HG03045 (cell line): ENCODE results near the gene GSTA4.

ENCODE experiments used
- ATAC-seq: cut with Tn5 transposase; IDR thresholded peaks from one replicate; pipeline ENCODE4 v1.9.1; 2021; ENCODE audit warnings: mild to moderate bottlenecking, moderate library complexity; ENCODE audit not compliant: unreplicated experiment

GSTA4 gene, protein sequence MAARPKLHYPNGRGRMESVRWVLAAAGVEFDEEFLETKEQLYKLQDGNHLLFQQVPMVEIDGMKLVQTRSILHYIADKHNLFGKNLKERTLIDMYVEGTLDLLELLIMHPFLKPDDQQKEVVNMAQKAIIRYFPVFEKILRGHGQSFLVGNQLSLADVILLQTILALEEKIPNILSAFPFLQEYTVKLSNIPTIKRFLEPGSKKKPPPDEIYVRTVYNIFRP

GRCh38 chr6:52995089-52995912 is at the start of gene GSTA4:
GSTA4 (minus strand) TSS chr6:52995284; CDS start chr6:52994243, 1,041 bp downstream.
- peak; percentile 99 for ATAC-seq

DNA sequence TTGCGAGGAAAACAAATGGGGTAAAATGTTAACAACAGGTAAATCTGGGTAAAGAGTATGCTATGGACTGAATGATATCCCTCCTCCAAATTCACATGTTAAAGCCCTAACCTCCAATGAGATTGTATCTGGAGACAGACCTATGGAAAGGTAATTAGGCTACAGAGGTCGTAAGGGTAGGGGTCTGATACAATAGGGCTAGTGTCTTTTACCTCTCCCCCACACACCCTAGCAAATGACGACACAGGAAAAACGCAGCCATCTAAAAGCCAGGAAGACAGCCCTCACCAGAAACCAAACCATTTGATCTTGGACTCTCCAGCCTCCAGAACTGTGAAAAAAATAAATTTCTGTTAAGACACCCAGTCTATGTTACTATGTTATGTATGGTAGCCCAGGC is 49.5 kb upstream of the GSTA4 start:
- ATAC-seq = no peak

GRCh38 chr6:53044071-53044470 is 49.0 kb upstream of the GSTA4 start:
- no peak for ATAC-seq

GRCh38 chr6:53043581-53043980 is 48.5 kb upstream of the GSTA4 start:
- ATAC-seq = no peak

- no peak for ATAC-seq
Measured at GRCh38 chr6:53042112-53042511, 47.0 kb upstream of the GSTA4 start.

- ATAC-seq = no peak
Measured at GRCh38 chr6:53041356-53041755, 46.3 kb upstream of the GSTA4 start.

GRCh38 chr6:53038596-53038995 is 43.5 kb upstream of the GSTA4 start:
- ATAC-seq = no peak

- ATAC-seq = no peak
Measured at GRCh38 chr6:53038141-53038540, 43.1 kb upstream of the GSTA4 start.

DNA sequence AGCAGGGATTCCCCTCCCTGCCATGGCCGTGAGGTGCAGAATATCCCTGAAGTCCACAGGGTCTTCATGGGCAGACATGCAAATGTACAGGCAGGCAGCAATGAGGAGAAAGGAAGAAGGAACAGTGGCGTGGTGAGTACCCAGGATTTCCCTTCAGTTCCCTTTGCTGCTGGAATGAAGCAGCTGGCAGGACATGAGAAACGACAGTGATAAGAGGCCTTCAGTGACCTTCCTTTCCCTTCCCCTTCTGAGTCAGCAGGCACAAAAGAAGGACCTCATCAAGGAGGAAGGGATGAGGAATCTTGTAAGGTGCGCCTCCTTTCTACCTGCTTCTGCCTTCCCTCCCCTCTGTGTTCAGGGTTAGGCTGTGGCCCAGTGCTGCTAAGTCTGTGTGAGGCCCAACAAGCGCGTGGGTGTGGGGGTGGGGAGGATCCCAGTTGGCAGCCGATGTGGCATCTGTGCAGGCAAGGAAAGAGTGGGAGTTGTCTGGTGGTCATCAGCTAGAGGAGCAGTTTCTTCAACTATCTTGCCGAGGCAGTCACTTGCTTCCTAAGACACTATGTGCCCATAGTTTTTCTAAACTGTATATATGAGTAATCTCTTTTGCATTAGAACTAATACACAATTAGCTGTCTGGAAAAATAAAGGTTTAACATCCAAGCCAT is 40.6 kb upstream of the GSTA4 start:
- no peak for ATAC-seq

DNA sequence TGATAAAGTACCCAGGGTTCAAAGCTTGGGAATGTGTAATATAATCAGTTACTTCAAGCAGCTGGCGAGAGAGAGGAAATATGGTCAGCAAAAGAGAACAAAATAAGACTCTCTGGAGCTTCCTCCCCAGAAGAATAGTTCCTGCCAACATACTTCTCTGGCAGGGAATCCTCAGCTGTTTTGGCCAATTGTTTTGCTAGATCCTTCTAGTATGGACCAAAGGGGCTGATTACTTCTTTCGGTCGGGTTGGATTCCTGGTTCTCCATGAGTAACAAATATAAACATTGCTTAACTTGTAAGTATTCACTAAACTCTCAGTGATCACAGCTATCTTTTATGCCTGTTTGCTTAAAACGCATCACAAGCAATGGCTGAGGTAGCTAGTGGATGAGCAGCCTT is 38.7 kb upstream of the GSTA4 start:
- ATAC-seq = no peak

- no peak for ATAC-seq
Measured at GRCh38 chr6:53032849-53033248, 37.8 kb upstream of the GSTA4 start.

GRCh38 chr6:53031281-53031680 is 36.2 kb upstream of the GSTA4 start:
- no peak for ATAC-seq

DNA sequence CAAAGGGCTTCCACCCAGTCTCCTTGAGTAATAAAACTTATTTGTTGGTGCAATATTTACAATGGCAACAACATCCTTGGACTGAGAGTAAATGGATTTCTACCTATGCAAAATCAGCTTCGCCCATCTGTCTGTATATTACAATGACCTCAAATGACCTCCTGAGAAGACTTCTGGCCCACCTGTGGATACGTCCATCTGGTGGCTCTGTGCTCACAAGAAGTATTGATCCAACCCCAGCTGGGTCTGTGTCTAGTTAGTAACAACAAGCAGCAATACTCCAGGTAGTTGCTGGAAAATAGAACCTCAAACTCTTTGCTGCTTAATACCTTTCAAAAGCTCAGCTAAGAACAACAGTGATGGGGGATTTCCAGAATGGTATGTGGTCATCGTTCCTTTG is 34.7 kb upstream of the GSTA4 start:
- ATAC-seq = no peak

GRCh38 chr6:53029257-53029656 is 34.2 kb upstream of the GSTA4 start:
- no peak for ATAC-seq

DNA sequence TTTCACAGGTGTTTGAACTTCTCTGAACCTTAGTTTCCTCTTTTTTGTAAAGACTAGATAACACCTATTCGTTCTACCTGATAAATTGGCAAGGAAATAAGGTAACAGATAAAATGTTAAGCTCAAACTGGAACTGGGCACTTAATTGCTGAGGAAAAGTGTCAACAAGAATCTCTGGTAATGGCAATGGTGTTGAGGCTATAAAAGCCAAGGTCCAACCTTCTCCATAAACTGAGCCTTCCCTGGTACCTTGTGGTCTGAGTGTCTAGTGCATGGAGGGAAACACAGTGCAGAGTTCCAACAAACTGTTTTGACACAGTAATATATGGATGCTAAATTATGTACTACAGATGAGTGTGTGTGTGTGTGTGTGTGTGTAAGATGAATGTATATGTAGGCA is 33.4 kb upstream of the GSTA4 start:
- ATAC-seq = no peak

DNA sequence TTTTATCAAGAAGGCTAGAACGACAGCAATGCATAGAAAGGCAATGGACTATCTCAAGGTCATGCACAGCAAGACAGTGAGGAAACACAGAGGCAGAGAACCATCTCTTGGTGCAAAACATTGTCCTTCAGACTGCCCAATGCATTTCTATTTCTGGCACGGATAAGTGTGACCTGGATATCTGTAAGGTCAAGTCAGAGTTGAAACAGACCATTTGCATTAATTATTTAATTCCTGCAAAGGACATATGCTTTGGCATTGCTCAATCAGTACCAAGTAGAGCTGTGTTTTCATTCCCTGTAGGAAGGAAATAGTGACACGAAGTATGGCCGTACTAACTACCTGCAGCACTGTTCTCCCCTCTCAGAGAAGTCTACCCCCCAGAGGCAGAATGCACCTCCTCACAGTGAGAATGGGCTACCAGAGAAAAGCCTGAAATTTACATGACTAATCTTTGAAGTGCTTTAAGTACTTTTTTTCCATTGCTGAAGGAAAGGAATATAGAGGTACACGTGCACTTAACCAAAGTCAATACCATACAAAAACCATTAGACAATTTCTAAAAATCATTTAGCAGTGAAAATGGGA is 32.1 kb upstream of the GSTA4 start:
- no peak for ATAC-seq

- no peak for ATAC-seq
Measured at GRCh38 chr6:53026526-53026925, 31.4 kb upstream of the GSTA4 start.

GRCh38 chr6:53023323-53023722 is 28.2 kb upstream of the GSTA4 start:
- no peak for ATAC-seq

DNA sequence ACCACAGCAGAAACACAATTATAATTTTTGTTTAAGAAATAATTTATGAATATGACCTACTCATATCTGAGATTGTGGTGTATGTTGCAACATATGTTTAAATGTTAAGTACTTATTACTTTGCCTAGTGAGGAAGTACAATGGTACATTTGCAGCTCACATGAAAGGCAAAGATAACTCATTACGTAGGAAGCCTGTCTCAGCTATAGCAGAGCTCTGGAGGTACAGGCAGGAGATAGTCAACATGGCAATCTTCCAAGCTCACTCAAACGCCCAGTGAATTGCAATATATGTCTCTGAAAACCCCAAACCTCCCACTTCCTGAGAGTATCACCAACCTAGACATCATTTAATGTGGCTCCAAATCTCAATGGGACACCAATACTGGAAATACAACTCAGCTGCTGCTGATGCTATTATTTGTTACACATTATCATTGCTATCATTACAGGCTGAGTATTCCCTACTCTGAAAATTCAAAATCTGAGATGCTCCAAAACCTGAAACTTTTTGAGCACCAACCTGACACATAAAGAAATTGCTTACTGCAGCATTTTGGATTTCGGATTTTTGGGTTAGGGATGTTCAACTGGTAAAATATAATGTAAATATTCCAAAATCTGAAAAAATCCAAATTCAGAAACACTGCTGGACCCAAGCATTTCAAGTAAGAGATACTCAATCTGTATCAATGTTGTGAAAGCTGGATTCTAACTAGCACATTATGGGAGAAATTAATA is 25.1 kb upstream of the GSTA4 start:
- no peak for ATAC-seq

DNA sequence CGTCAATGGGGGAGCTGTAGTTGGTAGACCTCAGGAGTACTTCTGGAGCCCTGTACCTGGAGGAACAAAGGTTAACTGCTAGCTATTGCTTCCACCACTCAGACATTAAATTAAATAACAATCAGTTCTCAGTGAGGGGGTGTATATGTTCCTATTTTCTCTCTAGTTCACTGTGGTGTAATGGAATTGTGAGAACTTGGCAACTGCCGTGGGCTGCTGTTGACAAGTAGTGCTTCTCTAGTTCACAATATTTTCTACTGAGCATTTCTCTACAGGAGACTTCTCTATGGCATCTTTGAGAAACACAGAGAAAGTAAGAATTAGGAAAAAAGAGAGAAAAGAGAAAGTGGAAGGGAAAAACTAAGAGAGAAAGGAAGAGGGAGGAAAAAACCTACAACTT is 23.4 kb upstream of the GSTA4 start:
- no peak for ATAC-seq

DNA sequence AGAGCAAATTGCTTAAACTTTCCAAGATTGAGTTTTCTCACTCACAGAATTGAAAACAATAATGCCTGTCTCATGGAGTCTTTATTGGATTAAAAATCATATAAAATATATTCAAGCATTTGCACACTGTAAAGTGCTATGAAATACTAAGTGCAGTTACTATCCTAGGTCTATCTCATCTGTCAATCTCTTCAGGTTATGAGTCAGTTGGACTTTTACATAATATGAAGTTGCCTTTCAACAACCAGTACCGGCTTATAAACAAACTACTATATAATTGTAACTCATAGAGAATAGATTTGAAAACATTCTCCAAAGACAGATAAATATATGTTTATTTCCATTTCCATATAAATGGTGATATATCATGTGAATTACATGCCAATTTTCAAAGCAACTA is 20.4 kb upstream of the GSTA4 start:
- no peak for ATAC-seq
